Breast epithelium (tissue), 4 donors: ENCODE results near the gene ELOVL7. TPM values are rescaled to one million over a fixed set of nuclear protein-coding genes. Genes with fewer than 3 reads are reported as not detected.

Experiments
- DNase-seq, 2 donors: peaks; one replicate each; pipeline ENCODE4 v3.0.0-alpha.2; 2019; ENCODE audit warnings: low spot score in 2 of 2
- H3K27ac ChIP-seq, 2 donors: fragments of 200-600 bp; sonication (generic) in 1 of 2; one replicate each; pipeline ENCODE4 v1.5.1; 2016 to 2019; ENCODE audit warnings: mild to moderate bottlenecking in 1 of 2
- H3K27me3 ChIP-seq, 2 donors: fragments of 200-600 bp; sonication (generic) in 1 of 2; one replicate each; pipeline versions ENCODE4 v1.5.1 to v1.6.0; 2017 to 2019; ENCODE audit warnings: control low read depth in 1 of 2, mild to moderate bottlenecking in 1 of 2
- H3K36me3 ChIP-seq: fragments of 200-600 bp; one replicate; pipeline ENCODE4 v1.5.1; 2019
- H3K4me1 ChIP-seq, 2 donors: fragments of 200-600 bp; sonication (generic); one replicate each; pipeline ENCODE4 v1.5.1; 2016 to 2019; ENCODE audit warnings: control low read depth in 1 of 2
- H3K4me3 ChIP-seq, 3 donors: fragments of 200-600 bp; sonication (generic); 1 replicate in 2 of 3; 2 replicates in 1 of 3; pipeline ENCODE4 v1.5.1; 2016 to 2019; ENCODE audit warnings: mild to moderate bottlenecking in 3 of 3, moderate library complexity in 2 of 3
- H3K9me3 ChIP-seq, 2 donors: fragments of 200-600 bp; sonication (generic) in 1 of 2; one replicate each; pipeline ENCODE4 v1.5.1; 2016 to 2019; ENCODE audit warnings: control low read depth in 1 of 2
- POLR2A ChIP-seq: fragments of 450-650 bp; IDR thresholded peaks from one replicate; pipeline ENCODE4 v1.6.1; 2016; ENCODE audit warnings: antibody characterized with exemption, mild to moderate bottlenecking, moderate library complexity
- POLR2AphosphoS5 ChIP-seq, 3 donors: sonication (generic); formaldehyde crosslinking; IDR thresholded peaks; one replicate each; pipeline ENCODE4 v1.6.1; 2017; ENCODE audit warnings: antibody characterized with exemption in 3 of 3
- intact Hi-C: fragments of 100-400 bp; cut with DNase I; formaldehyde crosslinking; loops from one replicate; pipeline ENCODE4 v1.15.1; 2023; ENCODE audit warnings: low total_unique reads
- total RNA-seq, 3 donors: library from RNA; depleted of rRNA; stranded (reverse); fragments of >200 nt; gene quantifications; one replicate each; pipeline ENCODE4 v1.1.0, GENCODE V29; 2016
- TF ChIP-seq, protein P1 (sequence below), 3 donors: fragments of 450-650 bp; IDR thresholded peaks; one replicate each; pipeline ENCODE4 v1.5.1; 2016 to 2017; ENCODE audit warnings: antibody characterized with exemption in 3 of 3, mild to moderate bottlenecking in 3 of 3, moderate library complexity in 3 of 3

The ELOVL7 gene
- total RNA-seq, 3 donors from 2014 or later = 3.9 to 7.5 (median 6.1) TPM

GRCh38 chr5:60842871-60843385 is 1.1 kb downstream of the ELOVL7 start:
- H3K4me1 ChIP-seq = no peaks in the 10 kb centered on the region

GRCh38 chr5:60841361-60841760 is 2.7 kb downstream of the ELOVL7 start:
- no peak for DNase-seq
- no peaks in the 10 kb centered on the region for H3K4me1 ChIP-seq
- TF ChIP-seq POLR2A (no peak), POLR2AphosphoS5 (IDR thresholded peaks at IDR 0.05) (no peak)
- TF ChIP-seq, protein P1, sequence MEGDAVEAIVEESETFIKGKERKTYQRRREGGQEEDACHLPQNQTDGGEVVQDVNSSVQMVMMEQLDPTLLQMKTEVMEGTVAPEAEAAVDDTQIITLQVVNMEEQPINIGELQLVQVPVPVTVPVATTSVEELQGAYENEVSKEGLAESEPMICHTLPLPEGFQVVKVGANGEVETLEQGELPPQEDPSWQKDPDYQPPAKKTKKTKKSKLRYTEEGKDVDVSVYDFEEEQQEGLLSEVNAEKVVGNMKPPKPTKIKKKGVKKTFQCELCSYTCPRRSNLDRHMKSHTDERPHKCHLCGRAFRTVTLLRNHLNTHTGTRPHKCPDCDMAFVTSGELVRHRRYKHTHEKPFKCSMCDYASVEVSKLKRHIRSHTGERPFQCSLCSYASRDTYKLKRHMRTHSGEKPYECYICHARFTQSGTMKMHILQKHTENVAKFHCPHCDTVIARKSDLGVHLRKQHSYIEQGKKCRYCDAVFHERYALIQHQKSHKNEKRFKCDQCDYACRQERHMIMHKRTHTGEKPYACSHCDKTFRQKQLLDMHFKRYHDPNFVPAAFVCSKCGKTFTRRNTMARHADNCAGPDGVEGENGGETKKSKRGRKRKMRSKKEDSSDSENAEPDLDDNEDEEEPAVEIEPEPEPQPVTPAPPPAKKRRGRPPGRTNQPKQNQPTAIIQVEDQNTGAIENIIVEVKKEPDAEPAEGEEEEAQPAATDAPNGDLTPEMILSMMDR (IDR thresholded peaks at IDR 0.05) = no peak
- no peak overlapping the region for H3K27ac ChIP-seq
- intact Hi-C loops = no loop called here
- peaks cover 0 to 6% of the 10 kb centered on the region in 2 donors for H3K27me3 ChIP-seq
- no peaks in the 10 kb centered on the region for H3K36me3 ChIP-seq
- no peak overlapping the region for H3K4me3 ChIP-seq
- H3K9me3 ChIP-seq = no peaks in the 10 kb centered on the region

More at GRCh38 chr5:60842871-60843385, 1.1 kb downstream of the ELOVL7 start:
- DNase-seq = no peak
- intact Hi-C loops = no loop called here
- H3K9me3 ChIP-seq = no peaks in the 10 kb centered on the region
- H3K27me3 ChIP-seq = peaks cover 0 to 6% of the 10 kb centered on the region in 2 donors
- H3K36me3 ChIP-seq = no peaks in the 10 kb centered on the region
- H3K4me3 ChIP-seq = peak overlapping the region; percentile 54 to 86 (median 74)
- TF ChIP-seq POLR2A = no peak
- TF ChIP-seq, protein P1 (IDR thresholded peaks at IDR 0.05) = no peak
- TF ChIP-seq POLR2AphosphoS5 (IDR thresholded peaks at IDR 0.05) = no peak
- H3K27ac ChIP-seq = no peak overlapping the region

DNA sequence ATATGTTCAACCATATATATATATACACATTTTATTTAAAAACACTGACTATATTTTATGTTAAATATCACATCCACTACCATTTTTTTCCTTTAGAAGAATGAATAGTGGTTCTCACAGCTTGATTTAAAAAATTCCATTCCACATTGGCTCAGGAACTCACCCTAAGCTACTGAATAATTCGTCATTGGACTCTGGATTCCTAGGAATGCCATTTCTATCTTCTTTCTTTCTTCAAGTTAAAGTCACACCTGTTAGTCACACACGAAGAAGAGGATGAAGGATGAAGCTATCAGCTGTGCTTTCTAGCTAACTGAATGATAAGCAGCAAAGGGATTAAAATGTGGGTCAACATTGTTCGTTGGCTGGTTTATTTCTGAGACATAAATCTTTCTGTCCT is 7.9 kb downstream of the ELOVL7 start:
- DNase-seq = no peak
- H3K4me1 ChIP-seq = no peaks in the 10 kb centered on the region
- H3K9me3 ChIP-seq = no peaks in the 10 kb centered on the region
- intact Hi-C loops = no loop called here
- no peak for TF ChIP-seq POLR2AphosphoS5 (IDR thresholded peaks at IDR 0.05)
- TF ChIP-seq, protein P1 (IDR thresholded peaks at IDR 0.05) = no peak
- TF ChIP-seq POLR2A = no peak
- no peak overlapping the region for H3K4me3 ChIP-seq
- H3K36me3 ChIP-seq = no peaks in the 10 kb centered on the region
- no peak overlapping the region for H3K27ac ChIP-seq
- H3K27me3 ChIP-seq = no peaks in the 10 kb centered on the region

GRCh38 chr5:60835554-60835953 is 8.5 kb downstream of the ELOVL7 start:
- Histone ChIP-seq H3K36me3 (no peaks in the 10 kb centered on the region), H3K27ac (no peak overlapping the region), H3K4me1 (no peaks in the 10 kb centered on the region), H3K27me3 (no peaks in the 10 kb centered on the region), H3K9me3 (no peaks in the 10 kb centered on the region), H3K4me3 (no peak overlapping the region)
- intact Hi-C loops = no loop called here
- TF ChIP-seq, protein P1 (IDR thresholded peaks at IDR 0.05) = no peak
- TF ChIP-seq POLR2AphosphoS5 (IDR thresholded peaks at IDR 0.05) = no peak
- TF ChIP-seq POLR2A = no peak
- no peak for DNase-seq

DNA sequence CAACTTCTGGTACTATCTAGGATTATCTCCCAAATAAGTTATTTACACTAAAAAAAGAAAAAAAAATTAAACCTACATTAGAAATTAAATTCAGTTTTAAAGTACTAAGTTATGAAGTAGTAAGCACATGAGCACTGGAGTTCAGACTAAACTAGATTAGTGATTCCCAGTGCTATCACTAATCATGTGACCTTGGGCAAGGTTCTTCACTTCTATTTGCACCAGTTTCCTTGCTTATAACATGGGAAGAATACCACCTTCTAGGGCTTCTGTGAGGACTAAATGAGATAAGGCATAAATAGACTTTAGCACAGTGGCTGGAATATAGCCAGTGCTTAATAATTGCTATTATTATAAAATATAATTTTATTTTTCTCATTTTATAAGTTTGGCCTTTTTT is 10.5 kb downstream of the ELOVL7 start:
- Histone ChIP-seq H3K4me1 (no peaks in the 10 kb centered on the region), H3K4me3 (no peak overlapping the region), H3K27me3 (no peaks in the 10 kb centered on the region), H3K36me3 (no peaks in the 10 kb centered on the region), H3K9me3 (no peaks in the 10 kb centered on the region), H3K27ac (no peak overlapping the region)
- intact Hi-C loops = no loop called here
- DNase-seq = no peak
- TF ChIP-seq POLR2AphosphoS5 (IDR thresholded peaks at IDR 0.05) (no peak), POLR2A (no peak)
- TF ChIP-seq, protein P1 (IDR thresholded peaks at IDR 0.05) = no peak
